ENCODE results near the gene NANP. TPM values are rescaled to one million over a fixed set of nuclear protein-coding genes. Genes with fewer than 3 reads are reported as not detected.

NANP gene
- total RNA-seq, 1 donor from 2014 or later, result 5.0 TPM

DNA sequence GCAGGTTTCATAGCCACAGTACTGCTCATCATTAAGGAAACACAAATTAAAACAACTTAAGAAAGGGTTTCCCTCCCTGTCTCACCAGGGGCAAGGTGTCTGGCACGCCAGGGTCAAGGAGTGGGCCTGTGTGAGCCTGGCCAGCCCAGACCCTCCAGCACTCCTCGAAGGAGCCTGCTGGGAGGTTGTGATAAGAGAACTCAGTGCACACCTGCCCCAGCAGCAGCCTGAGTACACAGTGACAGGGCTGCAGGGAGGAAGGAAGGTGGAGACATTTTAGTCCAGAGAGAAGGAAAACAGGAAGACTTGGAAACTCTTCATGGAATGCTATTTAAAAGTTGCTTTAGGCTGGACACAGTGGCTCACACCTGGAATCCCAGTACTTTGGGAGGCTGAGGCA, 52.6 kb downstream of the NANP start:
- TF ChIP-seq EZH2 (IDR thresholded peaks at IDR 0.05; ENCODE audit: insufficient read depth, low read length) (no peak), CTCF (IDR thresholded peaks at IDR 0.05; ENCODE audit: insufficient read depth, low read depth, low read length) (no peak)
- no peak overlapping the region for H3K4me3 Mint-ChIP-seq (ENCODE audit: unreplicated experiment)

GRCh38 chr20:25570148-25570530, 53.7 kb downstream of the NANP start:
- H3K36me3 ChIP-seq (ENCODE audit: insufficient read depth, low read length), result no peaks in the 10 kb centered on the region
- Mint-ChIP-seq H3K27ac (ENCODE audit: unreplicated experiment) (no peak overlapping the region), H3K9me3 (ENCODE audit: unreplicated experiment) (no peaks in the 10 kb centered on the region), H3K4me3 (ENCODE audit: unreplicated experiment) (no peak overlapping the region), H3K36me3 (ENCODE audit: low read depth, unreplicated experiment) (peaks cover 8% of the 10 kb centered on the region), H3K27me3 (ENCODE audit: low read depth, unreplicated experiment) (no peaks in the 10 kb centered on the region), H3K4me1 (ENCODE audit: low read depth, unreplicated experiment) (peaks cover 9% of the 10 kb centered on the region)
- peaks cover 60% of the 10 kb centered on the region for H3K79me2 ChIP-seq (ENCODE audit: insufficient read depth, low read length)
- H2AFZ ChIP-seq (ENCODE audit: low read depth, low read length), result no peak overlapping the region
- peaks cover 9% of the 10 kb centered on the region for H3K4me1 ChIP-seq (ENCODE audit: insufficient read depth, low read length)
- no peak overlapping the region for H3K4me3 ChIP-seq (ENCODE audit: insufficient read depth, low read depth, low read length)
- DNase-seq (ENCODE audit: low read depth) (no peak), FAIRE-seq (no peak)
- peaks cover 58% of the 10 kb centered on the region for H4K20me1 ChIP-seq (ENCODE audit: insufficient read depth, low read length)
- no peaks in the 10 kb centered on the region for H3K27me3 ChIP-seq (ENCODE audit: insufficient read depth, low read length)
- H3K4me2 ChIP-seq (ENCODE audit: low read length), result no peak overlapping the region
- H3K9ac ChIP-seq (ENCODE audit: low read length), result no peak overlapping the region
- TF ChIP-seq CTCF (IDR thresholded peaks at IDR 0.05; ENCODE audit: insufficient read depth, low read depth, low read length) (no peak), EZH2 (IDR thresholded peaks at IDR 0.05; ENCODE audit: insufficient read depth, low read length) (no peak)
- no peaks in the 10 kb centered on the region for H3K9me3 ChIP-seq (ENCODE audit: insufficient read depth, low read depth, low read length)
- no peak overlapping the region for H3K27ac ChIP-seq (ENCODE audit: low read depth, low read length)

More for the DNA sequence above, 52.6 kb downstream of the NANP start:
- no peaks in the 10 kb centered on the region for H3K4me1 Mint-ChIP-seq (ENCODE audit: low read depth, unreplicated experiment)
- H3K27me3 Mint-ChIP-seq (ENCODE audit: low read depth, unreplicated experiment), result no peaks in the 10 kb centered on the region
- Histone ChIP-seq H3K4me1 (ENCODE audit: insufficient read depth, low read length) (peaks cover 9% of the 10 kb centered on the region), H4K20me1 (ENCODE audit: insufficient read depth, low read length) (peaks cover 47% of the 10 kb centered on the region), H3K9ac (ENCODE audit: low read length) (no peak overlapping the region), H3K27me3 (ENCODE audit: insufficient read depth, low read length) (no peaks in the 10 kb centered on the region), H3K27ac (ENCODE audit: low read depth, low read length) (no peak overlapping the region), H3K79me2 (ENCODE audit: insufficient read depth, low read length) (peaks cover 60% of the 10 kb centered on the region), H3K4me2 (ENCODE audit: low read length) (no peak overlapping the region), H3K9me3 (ENCODE audit: insufficient read depth, low read depth, low read length) (no peaks in the 10 kb centered on the region), H3K4me3 (ENCODE audit: insufficient read depth, low read depth, low read length) (no peak overlapping the region), H2AFZ (ENCODE audit: low read depth, low read length) (no peak overlapping the region), H3K36me3 (ENCODE audit: insufficient read depth, low read length) (no peaks in the 10 kb centered on the region)
- H3K27ac Mint-ChIP-seq (ENCODE audit: unreplicated experiment), result no peak overlapping the region
- FAIRE-seq, result no peak
- no peak for DNase-seq (ENCODE audit: low read depth)
- no peaks in the 10 kb centered on the region for H3K9me3 Mint-ChIP-seq (ENCODE audit: unreplicated experiment)
- H3K36me3 Mint-ChIP-seq (ENCODE audit: low read depth, unreplicated experiment), result peaks cover 8% of the 10 kb centered on the region

GRCh38 chr20:25567286-25567685, 56.5 kb downstream of the NANP start:
- Histone ChIP-seq H3K27ac (ENCODE audit: low read depth, low read length) (no peak overlapping the region), H3K9me3 (ENCODE audit: insufficient read depth, low read depth, low read length) (no peaks in the 10 kb centered on the region), H3K4me2 (ENCODE audit: low read length) (no peak overlapping the region), H3K4me3 (ENCODE audit: insufficient read depth, low read depth, low read length) (no peak overlapping the region), H3K9ac (ENCODE audit: low read length) (no peak overlapping the region), H2AFZ (ENCODE audit: low read depth, low read length) (no peak overlapping the region), H4K20me1 (ENCODE audit: insufficient read depth, low read length) (peaks cover 51% of the 10 kb centered on the region), H3K27me3 (ENCODE audit: insufficient read depth, low read length) (no peaks in the 10 kb centered on the region), H3K4me1 (ENCODE audit: insufficient read depth, low read length) (no peaks in the 10 kb centered on the region), H3K36me3 (ENCODE audit: insufficient read depth, low read length) (no peaks in the 10 kb centered on the region), H3K79me2 (ENCODE audit: insufficient read depth, low read length) (peaks cover 54% of the 10 kb centered on the region)
- H3K27ac Mint-ChIP-seq (ENCODE audit: unreplicated experiment), result no peak overlapping the region
- H3K4me3 Mint-ChIP-seq (ENCODE audit: unreplicated experiment), result no peak overlapping the region
- FAIRE-seq (no peak), DNase-seq (ENCODE audit: low read depth) (no peak)
- H3K36me3 Mint-ChIP-seq (ENCODE audit: low read depth, unreplicated experiment), result peaks cover 2% of the 10 kb centered on the region
- peaks cover 3% of the 10 kb centered on the region for H3K9me3 Mint-ChIP-seq (ENCODE audit: unreplicated experiment)
- no peaks in the 10 kb centered on the region for H3K27me3 Mint-ChIP-seq (ENCODE audit: low read depth, unreplicated experiment)
- no peak for TF ChIP-seq CTCF (IDR thresholded peaks at IDR 0.05; ENCODE audit: insufficient read depth, low read depth, low read length)
- TF ChIP-seq EZH2 (IDR thresholded peaks at IDR 0.05; ENCODE audit: insufficient read depth, low read length), result no peak
- peaks cover 11% of the 10 kb centered on the region for H3K4me1 Mint-ChIP-seq (ENCODE audit: low read depth, unreplicated experiment)
